HEK293 (cell line): ENCODE measurements around the gene ZNF554.

Experiments
- BCL11A ChIP-seq: fragments of 450-650 bp; formaldehyde crosslinking; IDR thresholded peaks from 2 replicates; pipeline ENCODE4 v1.5.1; 2016; ENCODE audit warnings: low read depth, missing biosample characterization, missing genetic modification characterization
- KLF16 ChIP-seq: fragments of 450-650 bp; formaldehyde crosslinking; IDR thresholded peaks from 2 replicates; pipeline ENCODE4 v1.5.1; 2017; ENCODE audit warnings: missing biosample characterization, missing genetic modification characterization
- PATZ1 ChIP-seq: fragments of 450-650 bp; formaldehyde crosslinking; IDR thresholded peaks from 2 replicates; pipeline ENCODE4 v1.5.1; 2016; ENCODE audit warnings: missing biosample characterization, missing genetic modification characterization
- ZBTB8A ChIP-seq: fragments of 450-650 bp; formaldehyde crosslinking; IDR thresholded peaks from 2 replicates; pipeline ENCODE4 v1.5.1; 2016; ENCODE audit warnings: missing biosample characterization, missing genetic modification characterization
- ZFP37 ChIP-seq: fragments of 450-650 bp; formaldehyde crosslinking; IDR thresholded peaks from 2 replicates; pipeline ENCODE4 v1.5.1; 2016; ENCODE audit warnings: missing biosample characterization, missing genetic modification characterization
- ZNF19 ChIP-seq: fragments of 450-650 bp; formaldehyde crosslinking; IDR thresholded peaks from 2 replicates; pipeline ENCODE4; 2016; ENCODE audit warnings: missing biosample characterization, missing genetic modification characterization, low read depth
- ZNF266 ChIP-seq: fragments of 450-650 bp; formaldehyde crosslinking; IDR thresholded peaks from 2 replicates; pipeline ENCODE4 v1.5.1; 2016; ENCODE audit warnings: missing biosample characterization, missing genetic modification characterization, low read depth
- ZNF391 ChIP-seq: fragments of 450-650 bp; formaldehyde crosslinking; IDR thresholded peaks from 2 replicates; pipeline ENCODE4 v1.5.1; 2016; ENCODE audit warnings: low read depth, missing biosample characterization, missing genetic modification characterization, borderline replicate concordance
- ZNF501 ChIP-seq: fragments of 450-650 bp; formaldehyde crosslinking; IDR thresholded peaks from 2 replicates; pipeline ENCODE4 v1.5.1; 2016; ENCODE audit warnings: missing biosample characterization, missing genetic modification characterization
- ZNF561 ChIP-seq: fragments of 450-650 bp; IDR thresholded peaks from 2 replicates; pipeline ENCODE4 v1.5.1; 2018; ENCODE audit warnings: missing biosample characterization, missing genetic modification characterization, borderline replicate concordance
- ZNF792 ChIP-seq: fragments of 450-650 bp; formaldehyde crosslinking; IDR thresholded peaks from 2 replicates; pipeline ENCODE4 v1.5.1; 2016; ENCODE audit warnings: missing biosample characterization, missing genetic modification characterization
- TF ChIP-seq, protein P1 (sequence below): fragments of 450-650 bp; formaldehyde crosslinking; IDR thresholded peaks from 2 replicates; pipeline ENCODE4 v1.5.1; 2016; ENCODE audit warnings: missing biosample characterization, missing genetic modification characterization
- TF ChIP-seq, protein P2 (sequence below): fragments of 450-650 bp; formaldehyde crosslinking; IDR thresholded peaks from 2 replicates; pipeline ENCODE4 v1.5.1; 2017; ENCODE audit warnings: missing biosample characterization, missing genetic modification characterization

GRCh38 chr19:2771786-2772674 lies 47.6 kb upstream of the ZNF554 start:
- TF ChIP-seq, protein P1, sequence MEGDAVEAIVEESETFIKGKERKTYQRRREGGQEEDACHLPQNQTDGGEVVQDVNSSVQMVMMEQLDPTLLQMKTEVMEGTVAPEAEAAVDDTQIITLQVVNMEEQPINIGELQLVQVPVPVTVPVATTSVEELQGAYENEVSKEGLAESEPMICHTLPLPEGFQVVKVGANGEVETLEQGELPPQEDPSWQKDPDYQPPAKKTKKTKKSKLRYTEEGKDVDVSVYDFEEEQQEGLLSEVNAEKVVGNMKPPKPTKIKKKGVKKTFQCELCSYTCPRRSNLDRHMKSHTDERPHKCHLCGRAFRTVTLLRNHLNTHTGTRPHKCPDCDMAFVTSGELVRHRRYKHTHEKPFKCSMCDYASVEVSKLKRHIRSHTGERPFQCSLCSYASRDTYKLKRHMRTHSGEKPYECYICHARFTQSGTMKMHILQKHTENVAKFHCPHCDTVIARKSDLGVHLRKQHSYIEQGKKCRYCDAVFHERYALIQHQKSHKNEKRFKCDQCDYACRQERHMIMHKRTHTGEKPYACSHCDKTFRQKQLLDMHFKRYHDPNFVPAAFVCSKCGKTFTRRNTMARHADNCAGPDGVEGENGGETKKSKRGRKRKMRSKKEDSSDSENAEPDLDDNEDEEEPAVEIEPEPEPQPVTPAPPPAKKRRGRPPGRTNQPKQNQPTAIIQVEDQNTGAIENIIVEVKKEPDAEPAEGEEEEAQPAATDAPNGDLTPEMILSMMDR: no peak
- TF ChIP-seq BCL11A (no peak), PATZ1 (tag by site-specific recombination) (no peak), ZNF391 (tag by site-specific recombination) (no peak), KLF16 (tag by site-specific recombination) (no peak), ZNF266 (tag by site-specific recombination) (no peak), ZFP37 (no peak), ZNF792 (tag by site-specific recombination) (no peak), ZNF19 (tag by site-specific recombination) (no peak), ZBTB8A (tag by site-specific recombination) (no peak), ZNF561 (no peak), ZNF501 (tag by site-specific recombination) (no peak)
- TF ChIP-seq, protein P2, sequence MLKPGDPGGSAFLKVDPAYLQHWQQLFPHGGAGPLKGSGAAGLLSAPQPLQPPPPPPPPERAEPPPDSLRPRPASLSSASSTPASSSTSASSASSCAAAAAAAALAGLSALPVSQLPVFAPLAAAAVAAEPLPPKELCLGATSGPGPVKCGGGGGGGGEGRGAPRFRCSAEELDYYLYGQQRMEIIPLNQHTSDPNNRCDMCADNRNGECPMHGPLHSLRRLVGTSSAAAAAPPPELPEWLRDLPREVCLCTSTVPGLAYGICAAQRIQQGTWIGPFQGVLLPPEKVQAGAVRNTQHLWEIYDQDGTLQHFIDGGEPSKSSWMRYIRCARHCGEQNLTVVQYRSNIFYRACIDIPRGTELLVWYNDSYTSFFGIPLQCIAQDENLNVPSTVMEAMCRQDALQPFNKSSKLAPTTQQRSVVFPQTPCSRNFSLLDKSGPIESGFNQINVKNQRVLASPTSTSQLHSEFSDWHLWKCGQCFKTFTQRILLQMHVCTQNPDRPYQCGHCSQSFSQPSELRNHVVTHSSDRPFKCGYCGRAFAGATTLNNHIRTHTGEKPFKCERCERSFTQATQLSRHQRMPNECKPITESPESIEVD (tag by site-specific recombination): no peak
